ENCODE data around the gene CD82.

GRCh38 chr11:44551456-44552139 is 13.9 kb upstream of the CD82 start:
- no peak for TF ChIP-seq POLR2A (IDR thresholded peaks at IDR 0.05)
- TF ChIP-seq CTCF (IDR thresholded peaks at IDR 0.05): no peak
- TF ChIP-seq POLR2AphosphoS5 (IDR thresholded peaks at IDR 0.05): no peak
- TF ChIP-seq EP300 (IDR thresholded peaks at IDR 0.05): no peak
